SK-N-SH (cell line): ENCODE results near the gene VEGFA. TPM values are rescaled to one million over a fixed set of nuclear protein-coding genes. Genes with fewer than 3 reads are reported as not detected.

Source experiments
- CTCF ChIA-PET: fragments of 300-600, 350-600 bp; formaldehyde crosslinking; extraction: SDS; loops from one replicate; lab custom pipeline; 2021; lab: Yijun Ruan, JAX
- POLR2A ChIA-PET: fragments of 350-600 bp; sonication (Branson Sonifier 250); formaldehyde crosslinking; extraction: SDS; loops from one replicate; lab custom pipeline; 2020; ENCODE audit warnings: antibody characterized with exemption, inconsistent platforms; lab: Yijun Ruan, JAX
- DNase-seq: peaks from one replicate; pipeline ENCODE4 v3.0.0; 2012
- H2AFZ ChIP-seq: fragments of 200-600 bp; sonication (generic); 2 replicates; pipeline ENCODE4 v1.8.1; 2016; ENCODE audit warnings: antibody characterized with exemption, mild to moderate bottlenecking, low read depth
- H3F3A ChIP-seq: fragments of 200-600 bp; sonication (generic); replicated peaks from 2 replicates; pipeline ENCODE3; 2016; ENCODE audit warnings: antibody characterized with exemption, mild to moderate bottlenecking; ENCODE audit not compliant: insufficient read depth
- H3K27ac ChIP-seq, 2 experiments: fragments of 200-500 bp in 1 of 2; fragments of 200-600 bp in 1 of 2; sonication (Bioruptor generic) in 1 of 2; sonication (generic), shearing (Covaris generic) in 1 of 2; 2 replicates each; pipeline versions ENCODE4 v1.5.1 to v1.6.1; 2014 to 2016; ENCODE audit warnings: low read depth in 2 of 2, inconsistent platforms in 1 of 2, low read length in 1 of 2, mild to moderate bottlenecking in 1 of 2, mixed read lengths in 1 of 2
- H3K27me3 ChIP-seq: fragments of 200-600 bp; sonication (generic), shearing (Covaris generic); 2 replicates; pipeline ENCODE4 v1.6.1; 2016; ENCODE audit warnings: mixed run types; ENCODE audit not compliant: insufficient read depth
- H3K36me3 ChIP-seq, 2 experiments: fragments of 200-500 bp in 1 of 2; fragments of 200-600 bp in 1 of 2; sonication (Bioruptor generic) in 1 of 2; sonication (generic) in 1 of 2; replicated peaks in 1 of 2; 2 replicates each; pipeline versions ENCODE3 to v1.5.1; 2014 to 2016; ENCODE audit warnings: low read length in 1 of 2, mild to moderate bottlenecking in 1 of 2; ENCODE audit not compliant: insufficient read depth in 2 of 2, control insufficient read depth in 1 of 2
- H3K4me1 ChIP-seq, 2 experiments: fragments of 200-500 bp in 1 of 2; fragments of 200-600 bp in 1 of 2; sonication (Bioruptor generic) in 1 of 2; sonication (generic), shearing (Covaris generic) in 1 of 2; 2 replicates each; pipeline versions ENCODE4 v1.5.1 to v1.6.1; 2014 to 2016; ENCODE audit warnings: low read depth in 1 of 2, low read length in 1 of 2, mixed run types in 1 of 2; ENCODE audit not compliant: insufficient read depth in 2 of 2, control insufficient read depth in 1 of 2
- H3K4me2 ChIP-seq: fragments of 200-600 bp; sonication (generic), shearing (Covaris generic); 2 replicates; pipeline ENCODE4 v1.6.1; 2017; ENCODE audit warnings: mixed run types
- H3K4me3 ChIP-seq, 2 experiments: fragments of 200-500 bp in 1 of 2; fragments of 200-600 bp in 1 of 2; sonication (Bioruptor generic) in 1 of 2; sonication (generic), shearing (Covaris generic) in 1 of 2; 2 replicates each; pipeline versions ENCODE4 v1.5.1 to v1.8.1; 2014 to 2016; ENCODE audit warnings: low read depth in 2 of 2, inconsistent platforms in 1 of 2, low read length in 1 of 2, mild to moderate bottlenecking in 1 of 2, mixed read lengths in 1 of 2, moderate library complexity in 1 of 2
- H3K79me2 ChIP-seq: fragments of 200-600 bp; sonication (generic); 2 replicates; pipeline ENCODE4 v1.8.1; 2017; ENCODE audit warnings: mild to moderate bottlenecking; ENCODE audit not compliant: insufficient read depth
- H3K9ac ChIP-seq: fragments of 200-600 bp; sonication (generic); 2 replicates; pipeline ENCODE4 v1.6.1; 2017; ENCODE audit warnings: mixed run types
- H3K9me2 ChIP-seq: fragments of 200-600 bp; sonication (generic); 2 replicates; pipeline ENCODE4 v1.6.1; 2017; ENCODE audit warnings: mixed run types
- H3K9me3 ChIP-seq: fragments of 200-600 bp; sonication (generic); 2 replicates; pipeline ENCODE4 v1.6.1; 2017; ENCODE audit warnings: mixed run types, mild to moderate bottlenecking, moderate library complexity
- H4K20me1 ChIP-seq: fragments of 200-600 bp; sonication (generic); 2 replicates; pipeline ENCODE4 v1.6.1; 2017; ENCODE audit warnings: mild to moderate bottlenecking, mixed run types; ENCODE audit not compliant: insufficient read depth
- CHD2 ChIP-seq: fragments of 150-350 bp; IDR thresholded peaks from 2 replicates; pipeline ENCODE4 v1.6.1; 2018; ENCODE audit warnings: low read length; ENCODE audit not compliant: partially characterized antibody
- ELF1 ChIP-seq: IDR thresholded peaks from 2 replicates; pipeline ENCODE4 v1.4.0; 2012
- EZH2phosphoT487 ChIP-seq: fragments of 200-600 bp; sonication (generic); IDR thresholded peaks from 2 replicates; pipeline ENCODE4 v1.6.1; 2017; ENCODE audit warnings: low read depth, mixed run types, mild to moderate bottlenecking, antibody characterized with exemption, moderate library complexity, borderline replicate concordance
- FOXJ3 ChIP-seq: sonication (generic); formaldehyde crosslinking; IDR thresholded peaks from 2 replicates; pipeline ENCODE4 v1.5.1; 2020; ENCODE audit warnings: mild to moderate bottlenecking, missing genetic modification reagents
- FOXM1 ChIP-seq: IDR thresholded peaks from 2 replicates; pipeline ENCODE4 v1.4.0; 2012; ENCODE audit warnings: low read depth, mild to moderate bottlenecking
- GABPA ChIP-seq: IDR thresholded peaks from 2 replicates; pipeline ENCODE4 v1.4.0; 2012; ENCODE audit warnings: low read depth, mild to moderate bottlenecking
- IRF3 ChIP-seq: fragments of 150-350 bp; IDR thresholded peaks from 2 replicates; pipeline ENCODE4 v1.6.1; 2016; ENCODE audit warnings: mild to moderate bottlenecking, low read depth, low read length
- JUND ChIP-seq: IDR thresholded peaks from 2 replicates; pipeline ENCODE4 v1.4.0; 2012
- MEF2A ChIP-seq: IDR thresholded peaks from 2 replicates; pipeline ENCODE4 v1.4.0; 2012; ENCODE audit warnings: low read depth, borderline replicate concordance
- MXI1 ChIP-seq: IDR thresholded peaks from 2 replicates; pipeline ENCODE4 v1.6.1; 2012; ENCODE audit warnings: mild to moderate bottlenecking, low read depth, low read length, improper control_type of control experiment
- NFIC ChIP-seq: IDR thresholded peaks from 2 replicates; pipeline ENCODE4 v1.4.0; 2012; ENCODE audit warnings: borderline replicate concordance
- NRF1 ChIP-seq: IDR thresholded peaks from 2 replicates; pipeline ENCODE4 v1.6.1; 2012; ENCODE audit warnings: low read depth, mild to moderate bottlenecking, low read length
- POLR2AphosphoS5 ChIP-seq: IDR thresholded peaks from 2 replicates; pipeline ENCODE4 v1.6.1; 2012; ENCODE audit warnings: low read depth, low read length
- RCOR1 ChIP-seq: fragments of 150-350 bp; IDR thresholded peaks from 2 replicates; pipeline ENCODE4 v1.6.1; 2017; ENCODE audit warnings: antibody characterized with exemption, low read length
- RFX5 ChIP-seq: IDR thresholded peaks from 2 replicates; pipeline ENCODE4 v1.6.1; 2012; ENCODE audit warnings: mild to moderate bottlenecking, improper control_type of control experiment, low read length
- SMC3 ChIP-seq: IDR thresholded peaks from 2 replicates; pipeline ENCODE4 v1.6.1; 2012; ENCODE audit warnings: low read depth, low read length, improper control_type of control experiment
- TAF1 ChIP-seq: IDR thresholded peaks from 2 replicates; pipeline ENCODE4 v1.6.1; 2012; ENCODE audit warnings: low read depth, mild to moderate bottlenecking, low read length, moderate library complexity, borderline replicate concordance
- USF1 ChIP-seq: IDR thresholded peaks from 2 replicates; pipeline ENCODE4 v1.4.0; 2012; ENCODE audit warnings: low read depth, borderline replicate concordance
- YY1 ChIP-seq: IDR thresholded peaks from 2 replicates; pipeline ENCODE4 v1.4.0; 2012; ENCODE audit warnings: low read depth, mild to moderate bottlenecking
- WGBS: methylation state at CpG from one replicate; pipeline ENCODE4 v1.1.6; 2017; ENCODE audit warnings: low lambda C conversion rate; 5-methylcytosine and 5-hydroxymethylcytosine counted together
- polyA plus RNA-seq, 3 experiments: library from polyadenylated mRNA; depleted of rRNA; stranded (reverse); fragments of >200 nt; gene quantifications; 2 replicates each; pipeline ENCODE4 v1.2.3, GENCODE V29; 2012
- TF ChIP-seq, protein P1 (sequence below): IDR thresholded peaks from 2 replicates; pipeline ENCODE4; 2012
- TF ChIP-seq, protein P2 (sequence below): IDR thresholded peaks from 2 replicates; pipeline ENCODE4 v1.4.0; 2012; ENCODE audit warnings: low read depth

Gene VEGFA
- polyA plus RNA-seq, 1 of the 3 experiments (the other 2 are of a cell fraction): 81.0 TPM

DNA sequence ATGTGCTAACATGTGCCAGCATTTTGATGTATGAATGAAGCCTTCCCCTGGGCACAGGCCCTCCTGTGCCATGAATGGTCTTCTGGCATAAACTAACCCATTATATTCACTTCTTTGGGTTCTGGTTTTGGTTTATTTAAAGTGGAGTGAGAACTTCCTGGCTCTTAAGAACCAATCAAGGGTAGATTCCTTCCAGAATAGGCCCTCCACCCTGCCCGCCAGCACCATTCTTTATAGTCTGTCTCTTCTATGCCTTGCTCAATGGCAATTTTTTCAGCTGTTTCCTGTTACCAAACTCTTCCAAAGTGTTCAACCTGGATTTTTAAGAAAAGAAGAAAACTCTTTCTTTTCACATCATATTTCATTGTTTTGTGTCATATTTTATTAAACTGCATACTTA lies 44.1 kb downstream of the VEGFA start:
- H2AFZ ChIP-seq: no peak overlapping the region
- peaks cover 0 to 13% of the 10 kb centered on the region in 2 experiments; a peak in 1 of 4 replicates for H3K4me1 ChIP-seq
- ChIA-PET POLR2A (no interaction called here), CTCF (interaction anchor here (1.3 kb wide), 1 partner anchor 11 kb away, joined by 3 read pairs; no protein-coding TSS in a partner anchor)
- no peaks in the 10 kb centered on the region for H3K9me2 ChIP-seq
- no peak for DNase-seq
- TF ChIP-seq TAF1 (no peak), YY1 (no peak), GABPA (no peak), NRF1 (no peak), JUND (no peak), RCOR1 (no peak), EZH2phosphoT487 (no peak), USF1 (no peak), CHD2 (no peak), FOXJ3 (CRISPR knock-in tag) (no peak), FOXM1 (no peak), MXI1 (no peak), MEF2A (no peak), NFIC (no peak)
- TF ChIP-seq, protein P1, sequence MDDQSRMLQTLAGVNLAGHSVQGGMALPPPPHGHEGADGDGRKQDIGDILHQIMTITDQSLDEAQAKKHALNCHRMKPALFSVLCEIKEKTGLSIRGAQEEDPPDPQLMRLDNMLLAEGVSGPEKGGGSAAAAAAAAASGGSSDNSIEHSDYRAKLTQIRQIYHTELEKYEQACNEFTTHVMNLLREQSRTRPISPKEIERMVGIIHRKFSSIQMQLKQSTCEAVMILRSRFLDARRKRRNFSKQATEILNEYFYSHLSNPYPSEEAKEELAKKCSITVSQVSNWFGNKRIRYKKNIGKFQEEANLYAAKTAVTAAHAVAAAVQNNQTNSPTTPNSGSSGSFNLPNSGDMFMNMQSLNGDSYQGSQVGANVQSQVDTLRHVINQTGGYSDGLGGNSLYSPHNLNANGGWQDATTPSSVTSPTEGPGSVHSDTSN: no peak
- H3K9ac ChIP-seq: no peak overlapping the region
- H3K36me3 ChIP-seq: no peaks in the 10 kb centered on the region
- no peaks in the 10 kb centered on the region for H3K9me3 ChIP-seq
- no peaks in the 10 kb centered on the region for H3K27me3 ChIP-seq
- H4K20me1 ChIP-seq: no peaks in the 10 kb centered on the region
- H3F3A ChIP-seq: no peaks in the 10 kb centered on the region
- WGBS: 100% methylated on average over 1 of the region's 1 CpG
- no peak overlapping the region for H3K4me3 ChIP-seq
- H3K27ac ChIP-seq: no peak overlapping the region
- H3K4me2 ChIP-seq: no peak overlapping the region
- no peaks in the 10 kb centered on the region for H3K79me2 ChIP-seq

DNA sequence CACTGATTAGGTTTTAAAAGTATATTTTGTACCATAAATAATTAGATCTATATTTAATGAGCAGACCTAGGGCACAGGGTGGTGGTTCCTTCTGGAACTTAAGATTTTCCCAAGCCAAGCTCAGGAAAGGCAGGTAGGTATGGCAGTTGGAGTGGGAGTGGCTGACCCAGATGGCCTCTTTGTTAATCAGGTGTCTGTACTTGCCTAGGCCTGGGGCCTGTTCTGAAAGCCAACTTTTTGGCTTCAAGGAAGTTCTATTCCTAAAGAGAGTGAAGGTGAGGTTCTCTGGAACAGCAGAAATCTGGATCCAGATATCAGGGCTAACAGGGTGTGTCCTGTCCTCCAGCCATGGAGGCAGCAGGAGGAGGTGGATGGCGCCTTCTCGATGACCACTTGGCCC lies 44.9 kb downstream of the VEGFA start:
- H3K9ac ChIP-seq: no peak overlapping the region
- no peaks in the 10 kb centered on the region for H3K36me3 ChIP-seq
- no peaks in the 10 kb centered on the region for H3F3A ChIP-seq
- no peaks in the 10 kb centered on the region for H3K9me3 ChIP-seq
- H4K20me1 ChIP-seq: no peaks in the 10 kb centered on the region
- H3K4me3 ChIP-seq: no peak overlapping the region
- ChIA-PET CTCF (interaction anchor here (1.3 kb wide), 1 partner anchor 10 kb away, joined by 3 read pairs; no protein-coding TSS in a partner anchor), POLR2A (no interaction called here)
- no peak for TF ChIP-seq TAF1
- no peak for TF ChIP-seq IRF3
- TF ChIP-seq FOXJ3 (CRISPR knock-in tag): no peak
- TF ChIP-seq FOXM1: no peak
- no peak for TF ChIP-seq SMC3
- TF ChIP-seq JUND: no peak
- TF ChIP-seq, protein P2, sequence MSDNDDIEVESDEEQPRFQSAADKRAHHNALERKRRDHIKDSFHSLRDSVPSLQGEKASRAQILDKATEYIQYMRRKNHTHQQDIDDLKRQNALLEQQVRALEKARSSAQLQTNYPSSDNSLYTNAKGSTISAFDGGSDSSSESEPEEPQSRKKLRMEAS: no peak
- no peak for TF ChIP-seq USF1
- TF ChIP-seq ELF1: no peak
- TF ChIP-seq YY1: no peak
- TF ChIP-seq RFX5: no peak
- no peak for TF ChIP-seq CHD2
- no peak for TF ChIP-seq NRF1
- TF ChIP-seq, protein P1: no peak
- no peak for TF ChIP-seq POLR2AphosphoS5
- H3K4me2 ChIP-seq: no peak overlapping the region
- WGBS: 19% methylated on average over 2 of the region's 2 CpGs
- H3K9me2 ChIP-seq: no peaks in the 10 kb centered on the region
- no peak overlapping the region for H2AFZ ChIP-seq
- H3K27me3 ChIP-seq: no peaks in the 10 kb centered on the region
- DNase-seq: no peak
- H3K4me1 ChIP-seq: peaks cover 0 to 8% of the 10 kb centered on the region in 2 experiments; a peak in 1 of 4 replicates
- no peaks in the 10 kb centered on the region for H3K79me2 ChIP-seq
- H3K27ac ChIP-seq: no peak overlapping the region
